Choroid plexus epithelial cell (primary cell): ENCODE data around the gene GPR32.
"Not testable (repeated sequence)": the region's sequence is repeated elsewhere in the genome, so short reads cannot be mapped to it uniquely, and the experiment has no call there.

Source experiments
- DNase-seq: peaks from one replicate; pipeline ENCODE4 v3.0.0-alpha.2; 2010; ENCODE audit warnings: low read depth
- H3K4me3 ChIP-seq: 2 replicates; pipeline ENCODE4 v1.5.1; 2011; ENCODE audit warnings: low read depth, mild to moderate bottlenecking, control low read depth, low read length, moderate library complexity
- CTCF ChIP-seq: conservative IDR thresholded peaks from 2 replicates; pipeline ENCODE4 v1.5.1; 2011; ENCODE audit warnings: low read depth, mild to moderate bottlenecking, control low read depth, inconsistent platforms, low read length, moderate library complexity

GPR32 gene

GRCh38 chr19:50768277-50768676, 2.0 kb upstream of the GPR32 start:
- H3K4me3 ChIP-seq = no peak overlapping the region
- TF ChIP-seq CTCF = no peak
- DNase-seq = no peak

DNA sequence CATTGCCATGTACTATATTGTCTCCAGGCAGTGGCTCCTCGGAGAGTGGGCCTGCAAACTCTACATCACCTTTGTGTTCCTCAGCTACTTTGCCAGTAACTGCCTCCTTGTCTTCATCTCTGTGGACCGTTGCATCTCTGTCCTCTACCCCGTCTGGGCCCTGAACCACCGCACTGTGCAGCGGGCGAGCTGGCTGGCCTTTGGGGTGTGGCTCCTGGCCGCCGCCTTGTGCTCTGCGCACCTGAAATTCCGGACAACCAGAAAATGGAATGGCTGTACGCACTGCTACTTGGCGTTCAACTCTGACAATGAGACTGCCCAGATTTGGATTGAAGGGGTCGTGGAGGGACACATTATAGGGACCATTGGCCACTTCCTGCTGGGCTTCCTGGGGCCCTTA, 624 bp downstream of the GPR32 start:
- no peak overlapping the region for H3K4me3 ChIP-seq
- no peak for DNase-seq
- TF ChIP-seq CTCF = no peak

GRCh38 chr19:50772476-50772875, 2.2 kb downstream of the GPR32 start:
- no peak for TF ChIP-seq CTCF
- no peak overlapping the region for H3K4me3 ChIP-seq
- peak; percentile 28 for DNase-seq

DNA sequence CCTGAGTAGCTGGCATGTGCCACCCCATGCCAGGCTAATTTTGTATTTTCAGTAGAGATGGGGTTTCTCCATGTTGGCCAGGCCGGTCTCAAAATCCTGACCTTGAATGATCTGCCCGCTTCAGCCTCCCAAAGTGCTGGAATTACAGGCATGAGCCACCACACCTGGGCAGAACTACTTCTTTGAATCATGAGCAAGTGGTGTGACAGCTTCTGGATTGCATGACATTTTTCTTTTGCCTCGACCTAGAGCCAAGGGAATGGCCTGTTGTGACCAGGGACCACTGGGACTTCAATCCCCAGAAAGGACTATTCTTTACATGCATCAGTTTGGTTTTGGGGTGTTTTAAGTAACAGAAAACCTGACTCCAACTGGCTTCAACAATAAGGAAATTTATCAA, 2.6 kb downstream of the GPR32 start:
- not testable (repeated sequence) for H3K4me3 ChIP-seq, DNase-seq

GRCh38 chr19:50773454-50773853, 3.2 kb downstream of the GPR32 start:
- H3K4me3 ChIP-seq, DNase-seq: not testable (repeated sequence)

- no peak overlapping the region for H3K4me3 ChIP-seq
- TF ChIP-seq CTCF = no peak
- DNase-seq = no peak
Observed at GRCh38 chr19:50776131-50776530, 5.9 kb downstream of the GPR32 start.

DNA sequence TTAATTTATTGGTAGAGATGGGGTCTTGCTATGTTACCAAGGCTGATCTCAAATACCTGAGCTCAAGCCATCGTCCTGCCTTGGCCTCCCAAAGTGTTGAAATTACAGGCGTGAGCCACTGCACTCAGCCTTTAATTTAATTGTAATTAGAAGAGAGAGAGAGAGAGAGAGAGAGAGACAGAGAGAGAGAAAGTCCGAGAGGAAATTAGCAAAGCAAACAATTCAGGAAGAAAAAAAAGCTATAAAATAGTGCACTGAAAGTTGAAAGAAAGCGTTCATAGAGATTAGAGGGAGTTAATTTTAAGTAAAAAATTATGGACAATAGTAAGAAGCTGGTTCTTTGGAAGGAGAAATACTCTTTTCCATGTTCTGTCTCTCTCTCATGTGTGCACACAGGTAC, 7.0 kb downstream of the GPR32 start:
- TF ChIP-seq CTCF = no peak
- no peak for DNase-seq
- no peak overlapping the region for H3K4me3 ChIP-seq

DNA sequence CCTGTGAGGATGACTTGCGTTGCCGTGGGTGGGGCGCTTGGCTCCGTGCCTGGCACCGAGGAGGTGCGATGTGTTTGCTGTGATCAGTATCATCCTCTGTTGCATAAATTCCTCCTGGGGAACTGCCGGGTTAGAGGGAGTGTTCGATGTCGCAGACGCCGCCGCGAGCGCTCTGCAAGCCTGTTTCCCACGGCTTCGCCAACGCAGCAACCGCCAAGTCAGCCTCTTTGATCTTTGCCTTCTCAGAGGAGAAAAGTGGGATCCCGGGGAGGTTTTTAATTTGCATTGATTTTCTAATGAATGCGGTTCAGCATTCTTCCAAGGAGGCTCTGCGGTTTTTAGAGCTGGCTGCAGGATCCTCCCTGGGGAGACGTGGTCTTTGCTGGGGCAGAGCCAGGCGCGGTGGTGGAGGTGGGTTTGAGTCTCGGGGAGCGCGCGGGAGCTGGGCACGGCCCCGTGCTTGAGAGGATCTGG, 7.6 kb downstream of the GPR32 start:
- no peak overlapping the region for H3K4me3 ChIP-seq
- DNase-seq = peak; percentile 21
- no peak for TF ChIP-seq CTCF
